T-cell (primary cell): ENCODE data around the gene TAPBP. TPM values are rescaled to one million over a fixed set of nuclear protein-coding genes. Genes with fewer than 3 reads are reported as not detected.
"Not testable (repeated sequence)": the region's sequence is repeated elsewhere in the genome, so short reads cannot be mapped to it uniquely, and the experiment has no call there.

ENCODE experiments used
- ATAC-seq, 4 experiments: fragments of 200-7000 bp in 3 of 4; fragments of 150-1000 bp in 1 of 4; cut with Tn5 transposase; replicated peaks in 1 of 4; 1 replicate in 3 of 4; 2 replicates in 1 of 4; pipeline ENCODE4 v1.10.0; 2021; ENCODE audit warnings: moderate library complexity in 3 of 4, mild to moderate bottlenecking in 2 of 4, moderate number of reproducible peaks in 1 of 4
- CTCF ChIA-PET, 2 donors: fragments of 300-600 bp; sonication (Branson Sonifier 250); formaldehyde crosslinking; loops; one replicate each; lab custom pipeline; 2022; ENCODE audit warnings: antibody characterized with exemption in 2 of 2; lab: Charles Lee
- POLR2A ChIA-PET, 2 donors: fragments of 300-600 bp; sonication (Branson Sonifier 250); formaldehyde crosslinking; loops; one replicate each; lab custom pipeline; 2022; ENCODE audit warnings: antibody characterized with exemption in 2 of 2; lab: Charles Lee
- DNase-seq, 35 experiments: peaks; one replicate each; pipeline versions ENCODE4 v3.0.0 to v3.0.0-alpha.2; 2013 to 2023
- H3K27ac ChIP-seq: one replicate; pipeline ENCODE4 v1.5.1; 2013; ENCODE audit warnings: low read length
- H3K27me3 ChIP-seq, 2 experiments: replicated peaks in 1 of 2; 1 replicate in 1 of 2; 2 replicates in 1 of 2; pipeline versions ENCODE4 v1.6.1 to v1.7.0; 2013; ENCODE audit warnings: low read length in 1 of 2, mixed read lengths in 1 of 2; ENCODE audit not compliant: control insufficient read depth in 2 of 2, insufficient read depth in 2 of 2; ENCODE audit errors: extremely low read depth in 1 of 2
- H3K36me3 ChIP-seq, 2 donors: 1 replicate in 1 of 2; 2 replicates in 1 of 2; pipeline versions ENCODE4 v1.6.1 to v1.7.0; 2013; ENCODE audit warnings: low read length in 1 of 2; ENCODE audit not compliant: control insufficient read depth in 2 of 2, insufficient read depth in 1 of 2; ENCODE audit errors: extremely low read depth in 1 of 2
- H3K4me1 ChIP-seq, 2 experiments: 1 replicate in 1 of 2; 2 replicates in 1 of 2; pipeline versions ENCODE4 v1.6.1 to v1.7.0; 2013; ENCODE audit warnings: low read length in 2 of 2, mixed read lengths in 1 of 2; ENCODE audit not compliant: insufficient read depth in 2 of 2, control insufficient read depth in 1 of 2; ENCODE audit errors: extremely low read depth in 1 of 2
- H3K4me3 ChIP-seq, 2 donors: 1 replicate in 1 of 2; 2 replicates in 1 of 2; pipeline versions ENCODE4 v1.5.1 to v1.7.0; 2013; ENCODE audit warnings: mild to moderate bottlenecking in 2 of 2, low read length in 1 of 2, moderate library complexity in 1 of 2; ENCODE audit not compliant: control insufficient read depth in 1 of 2; ENCODE audit errors: extremely low read depth in 1 of 2
- H3K9me3 ChIP-seq: 2 replicates; pipeline ENCODE4 v1.7.0; 2013
- H3K27ac Mint-ChIP-seq, 2 donors: one replicate each; pipeline ENCODE4 v1.8.0; 2020 to 2021; ENCODE audit warnings: mild to moderate bottlenecking in 2 of 2, mixed read lengths in 2 of 2
- H3K27me3 Mint-ChIP-seq, 2 donors: one replicate each; pipeline ENCODE4 v1.8.0; 2021 to 2022; ENCODE audit warnings: mixed read lengths in 2 of 2
- H3K36me3 Mint-ChIP-seq: one replicate; pipeline ENCODE4 v1.8.0; 2021; ENCODE audit warnings: mixed read lengths
- H3K4me1 Mint-ChIP-seq, 3 donors: one replicate each; pipeline ENCODE4 v1.8.0; 2020 to 2022; ENCODE audit warnings: mixed read lengths in 3 of 3, mild to moderate bottlenecking in 1 of 3
- H3K4me3 Mint-ChIP-seq, 3 donors: one replicate each; pipeline ENCODE4 v1.8.0; 2020 to 2022; ENCODE audit warnings: mild to moderate bottlenecking in 3 of 3, mixed read lengths in 3 of 3, moderate library complexity in 3 of 3
- H3K9me3 Mint-ChIP-seq, 3 donors: one replicate each; pipeline ENCODE4 v1.8.0; 2020 to 2022; ENCODE audit warnings: mixed read lengths in 3 of 3
- WGBS: methylation state at CpG from one replicate; pipeline ENCODE4 v1.1.5; 2013; ENCODE audit warnings: missing lambda C conversion rate; ENCODE audit not compliant: insufficient coverage; 5-methylcytosine and 5-hydroxymethylcytosine counted together
- total RNA-seq, 35 experiments: library from RNA in 6 of 35; stranded (reverse) in 6 of 35; fragments of 120-200 nt in 1 of 35; gene quantifications; one replicate each; pipeline versions ENCODE4 v1.2.1 to v1.2.4 and lab custom pipeline; 2013 to 2026

Gene TAPBP
- total RNA-seq, 5 donors from 2014 or later (not counting 1 experiment from before 2014, with no cell fraction given) = 224 to 271 (median 254) TPM

DNA sequence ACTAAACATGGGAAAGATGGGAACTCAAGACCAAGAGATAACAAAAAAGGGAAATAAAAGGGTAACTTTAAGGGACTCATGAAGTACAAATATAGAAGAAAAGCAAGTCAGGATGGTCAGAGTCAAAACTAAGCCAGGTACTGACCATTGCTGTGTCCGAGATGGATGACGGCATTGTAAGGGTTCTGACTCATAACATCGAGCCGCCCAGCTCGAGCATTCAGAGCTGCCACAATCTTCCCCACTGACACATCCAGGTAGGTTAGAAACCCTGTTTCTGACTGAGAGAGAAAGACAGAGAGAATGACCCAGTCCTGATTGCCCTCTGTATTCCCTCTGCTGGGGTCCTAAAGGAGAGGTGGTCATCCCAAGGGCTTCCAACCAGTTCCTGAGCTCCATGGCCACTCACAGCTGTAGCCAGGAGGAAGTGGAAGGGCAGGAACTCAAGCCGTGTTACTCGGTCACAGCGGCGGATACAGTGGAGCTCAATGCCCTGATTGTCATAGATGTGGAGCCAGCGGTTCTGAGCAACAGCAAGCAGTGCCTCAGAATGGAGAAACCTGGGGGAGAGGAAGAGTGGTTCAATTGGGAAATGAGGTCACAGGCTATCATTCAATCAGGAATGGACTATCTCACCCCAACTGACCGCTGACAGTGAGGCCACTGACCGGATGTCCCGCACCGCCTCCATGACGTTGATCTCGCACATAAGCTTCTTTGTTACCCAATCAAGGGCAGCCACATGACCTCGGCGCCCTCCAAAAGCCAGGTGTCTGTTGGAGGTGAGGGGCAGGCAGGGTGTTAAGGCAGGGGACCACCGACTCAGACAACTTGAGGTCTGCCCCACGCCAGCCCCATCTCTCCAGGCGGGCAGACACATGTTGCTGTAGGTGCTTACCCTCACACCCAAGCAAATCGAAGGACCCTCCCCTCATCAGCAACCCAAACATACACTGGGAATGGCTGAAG, 26.6 kb downstream of the TAPBP start:
- no peaks in the 10 kb centered on the region for H3K9me3 Mint-ChIP-seq
- peak overlapping the region; percentile 61 to 72 for H3K27ac Mint-ChIP-seq
- CTCF ChIA-PET = interaction anchor here in 1 of 2 donors (0.5 kb wide), 1 partner anchor 83 kb away, joined by 4 read pairs; the partner anchor contains the start of gene HSD17B8

DNA sequence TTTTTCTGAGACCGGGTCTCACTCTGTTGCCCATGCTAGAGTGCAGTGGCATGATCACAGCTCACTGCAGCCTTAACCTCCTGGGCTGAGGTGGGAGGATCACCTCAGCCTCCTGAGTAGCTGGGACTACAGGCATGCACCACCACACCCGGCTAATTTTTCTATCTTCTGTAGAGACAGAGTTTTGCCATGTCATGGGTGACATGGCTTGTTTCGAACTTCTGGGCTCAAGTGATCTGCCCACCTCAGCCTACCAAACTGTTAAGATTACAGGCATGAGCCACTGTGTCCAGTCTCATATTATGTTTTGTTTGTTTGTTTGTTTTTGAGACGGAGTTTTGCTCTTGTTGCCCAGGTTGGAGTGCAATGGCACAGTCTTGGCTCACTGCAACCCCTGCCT, 28.7 kb downstream of the TAPBP start:
- CTCF ChIA-PET, H3K9me3 ChIP-seq, POLR2A ChIA-PET, H3K4me3 ChIP-seq, H3K9me3 Mint-ChIP-seq, DNase-seq, H3K27ac Mint-ChIP-seq, H3K27ac ChIP-seq, ATAC-seq, H3K27me3 ChIP-seq, H3K27me3 Mint-ChIP-seq, H3K4me3 Mint-ChIP-seq: not testable (repeated sequence)
- Mint-ChIP-seq H3K36me3 (peaks cover 34% of the 10 kb centered on the region), H3K4me1 (peaks cover 33 to 43% (median 38%) of the 10 kb centered on the region in 3 donors)
- WGBS = 100% methylated on average over 1 of the region's 4 CpGs
- Histone ChIP-seq H3K4me1 (peaks cover 9 to 30% of the 10 kb centered on the region in 2 experiments), H3K36me3 (peaks cover 13 to 43% of the 10 kb centered on the region in 2 donors)

More for the DNA sequence above, 26.6 kb downstream of the TAPBP start:
- H3K4me3 ChIP-seq = no peak overlapping the region
- 96% methylated on average over 11 of the region's 22 CpGs for WGBS
- ATAC-seq (no peak), DNase-seq (no peak)
- Mint-ChIP-seq H3K36me3 (peaks cover 34% of the 10 kb centered on the region), H3K4me1 (peaks cover 44 to 50% (median 49%) of the 10 kb centered on the region in 3 donors), H3K27me3 (no peaks in the 10 kb centered on the region), H3K4me3 (peak overlapping the region; percentile 93 to 96 (median 96))
- H3K27me3 ChIP-seq = no peaks in the 10 kb centered on the region
- peaks cover 13 to 33% of the 10 kb centered on the region in 2 experiments for H3K4me1 ChIP-seq
- H3K27ac ChIP-seq = no peak overlapping the region
- peaks cover 8 to 43% of the 10 kb centered on the region in 2 donors for H3K36me3 ChIP-seq
- POLR2A ChIA-PET = no interaction called here
- no peaks in the 10 kb centered on the region for H3K9me3 ChIP-seq

DNA sequence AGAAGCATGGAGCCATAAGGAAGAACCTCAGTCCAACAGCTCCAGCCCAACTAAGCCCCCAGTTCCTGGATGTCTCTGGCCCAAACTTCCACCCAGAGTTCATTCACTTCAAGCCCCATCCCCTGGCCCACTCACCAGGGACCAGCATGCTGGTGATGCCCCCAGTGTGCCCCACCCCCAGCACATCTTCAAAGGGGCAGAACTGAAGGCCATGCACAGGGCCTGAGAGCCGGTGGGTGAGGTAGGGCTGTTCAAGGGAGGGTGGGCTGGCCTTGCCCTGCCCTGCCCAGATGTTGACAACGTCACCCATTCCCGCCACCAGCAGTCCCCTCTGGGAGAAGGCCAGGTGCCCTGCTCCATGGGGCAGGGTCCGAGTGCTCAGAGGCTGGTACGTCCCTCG, 33.3 kb downstream of the TAPBP start:
- no peak overlapping the region for H3K4me3 Mint-ChIP-seq
- Histone ChIP-seq H3K27ac (no peak overlapping the region), H3K36me3 (peaks cover 10 to 60% of the 10 kb centered on the region in 2 donors), H3K9me3 (no peaks in the 10 kb centered on the region), H3K4me1 (peaks cover 9 to 48% of the 10 kb centered on the region in 2 experiments), H3K4me3 (no peak overlapping the region), H3K27me3 (no peaks in the 10 kb centered on the region)
- WGBS = 92% methylated on average over 4 of the region's 6 CpGs
- no peak overlapping the region for H3K27ac Mint-ChIP-seq
- H3K9me3 Mint-ChIP-seq = no peaks in the 10 kb centered on the region
- ChIA-PET CTCF (no interaction called here), POLR2A (interaction anchor here in 1 of 2 donors (0.8 kb wide), 1 partner anchor 12 kb away, joined by 4 read pairs; no protein-coding TSS in a partner anchor)
- peaks cover 25% of the 10 kb centered on the region for H3K36me3 Mint-ChIP-seq
- peaks cover 33 to 43% (median 36%) of the 10 kb centered on the region in 3 donors for H3K4me1 Mint-ChIP-seq
- ATAC-seq (no peak), DNase-seq (no peak)
- H3K27me3 Mint-ChIP-seq = no peaks in the 10 kb centered on the region

DNA sequence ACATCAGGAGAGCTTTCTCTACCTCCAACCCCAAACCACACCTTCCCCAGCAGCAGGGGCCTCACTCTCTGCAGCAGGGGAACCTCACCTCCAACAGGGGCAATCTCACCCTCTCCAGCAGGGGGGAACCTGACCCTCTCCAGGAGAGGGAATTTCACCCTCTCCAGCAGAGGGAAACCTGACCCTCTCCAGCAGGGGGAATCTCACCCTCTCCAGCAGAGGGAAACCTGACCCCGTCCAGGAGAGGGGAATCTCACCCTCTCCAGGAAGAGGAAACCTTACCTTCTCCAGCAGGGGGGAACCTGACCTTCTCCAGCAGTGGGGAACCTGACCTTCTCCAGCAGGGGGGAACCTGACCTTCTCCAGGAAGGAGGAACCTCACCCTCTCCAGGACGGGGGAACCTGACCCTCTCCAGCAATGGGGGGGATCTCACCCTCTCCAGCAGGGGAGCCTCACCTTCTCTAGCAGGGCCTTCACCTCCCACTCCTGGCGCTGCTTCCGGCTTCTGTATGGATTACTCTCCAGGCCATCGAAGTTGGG, 33.8 kb downstream of the TAPBP start:
- CTCF ChIA-PET = no interaction called here
- DNase-seq (peak in 2 of 35 experiments; percentile 27 to 43), ATAC-seq (no peak)
- Histone ChIP-seq H3K36me3 (peaks cover 10 to 62% of the 10 kb centered on the region in 2 donors), H3K4me1 (peaks cover 9 to 53% of the 10 kb centered on the region in 2 experiments), H3K27me3 (no peaks in the 10 kb centered on the region), H3K9me3 (no peaks in the 10 kb centered on the region), H3K27ac (no peak overlapping the region), H3K4me3 (no peak overlapping the region)
- Mint-ChIP-seq H3K9me3 (no peaks in the 10 kb centered on the region), H3K4me3 (no peak overlapping the region), H3K4me1 (peaks cover 37 to 48% (median 39%) of the 10 kb centered on the region in 3 donors), H3K27ac (peak overlapping the region; percentile 49 to 68), H3K27me3 (no peaks in the 10 kb centered on the region), H3K36me3 (peaks cover 27% of the 10 kb centered on the region)
- POLR2A ChIA-PET = no interaction called here
- 60% methylated on average over 1 of the region's 5 CpGs for WGBS

DNA sequence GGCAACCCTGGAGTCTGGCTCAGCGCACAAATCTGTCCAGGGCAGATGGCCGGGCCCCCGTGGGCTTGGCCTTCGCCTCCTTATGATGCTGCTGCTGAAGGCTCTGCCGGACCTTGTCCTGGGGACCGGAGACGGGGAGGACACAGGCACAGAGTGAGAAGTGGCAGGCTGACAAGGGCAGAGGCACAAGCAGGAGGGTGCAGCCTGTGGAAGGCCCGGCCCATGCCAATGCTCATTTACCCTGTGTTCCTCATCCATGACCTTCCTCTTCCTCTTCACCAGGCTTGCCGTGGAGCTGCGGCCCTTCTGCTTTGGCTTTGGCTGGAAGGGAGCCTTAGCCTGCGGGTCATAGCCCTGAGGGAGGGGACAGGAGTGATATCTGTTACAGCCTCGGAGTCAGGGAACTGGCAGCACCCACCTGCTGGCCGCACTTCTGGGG, 34.6 kb downstream of the TAPBP start:
- no peaks in the 10 kb centered on the region for H3K9me3 Mint-ChIP-seq
- ChIA-PET POLR2A (interaction anchor here in 1 of 2 donors (3.0 kb wide), 1 partner anchor 10 kb away, joined by 10 read pairs; the partner anchor contains the start of genes PFDN6 and WDR46), CTCF (no interaction called here)
- no peak for DNase-seq
- Histone ChIP-seq H3K9me3 (no peaks in the 10 kb centered on the region), H3K36me3 (peaks cover 10 to 67% of the 10 kb centered on the region in 2 donors), H3K4me1 (peaks cover 14 to 57% of the 10 kb centered on the region in 2 experiments), H3K4me3 (no peak overlapping the region), H3K27me3 (no peaks in the 10 kb centered on the region), H3K27ac (peak overlapping the region; percentile 72)
- WGBS = 93% methylated on average over 7 of the region's 13 CpGs
- H3K4me1 Mint-ChIP-seq = peaks cover 44 to 55% (median 47%) of the 10 kb centered on the region in 3 donors
- no peaks in the 10 kb centered on the region for H3K27me3 Mint-ChIP-seq
- peak overlapping the region; percentile 49 to 68 for H3K27ac Mint-ChIP-seq
- peak overlapping the region in 1 of 3 donors; percentile 31 for H3K4me3 Mint-ChIP-seq
- H3K36me3 Mint-ChIP-seq = peaks cover 32% of the 10 kb centered on the region
- ATAC-seq = no peak

DNA sequence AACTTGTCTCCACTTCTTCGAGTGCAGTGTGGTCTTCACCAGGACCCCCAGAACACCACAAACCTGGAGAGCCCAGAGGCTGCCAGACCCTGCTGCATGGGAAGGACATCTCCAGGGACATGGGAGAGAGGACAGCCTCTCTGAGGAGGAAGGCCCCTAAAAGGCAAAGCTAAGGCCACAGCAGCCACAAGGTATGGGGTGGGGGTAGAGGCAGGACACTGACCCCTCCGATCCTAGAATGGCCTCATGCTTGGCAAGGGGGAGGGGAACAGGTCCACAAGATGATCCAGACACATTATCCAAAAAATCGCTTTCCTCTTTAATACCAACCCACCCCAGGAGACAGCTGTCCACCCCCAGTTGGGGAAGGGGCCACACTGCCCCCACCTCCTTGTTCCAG, 35.1 kb downstream of the TAPBP start:
- Mint-ChIP-seq H3K4me3 (peak overlapping the region; percentile 90 to 94 (median 92)), H3K36me3 (peaks cover 32% of the 10 kb centered on the region), H3K9me3 (no peaks in the 10 kb centered on the region), H3K4me1 (peaks cover 49 to 57% (median 51%) of the 10 kb centered on the region in 3 donors), H3K27me3 (no peaks in the 10 kb centered on the region), H3K27ac (peak overlapping the region; percentile 94 to 96)
- POLR2A ChIA-PET = interaction anchor here in 1 of 2 donors (3.0 kb wide), 1 partner anchor 11 kb away, joined by 10 read pairs; the partner anchor contains the start of genes PFDN6 and WDR46
- WGBS = 83% methylated on average over 1 of the region's 3 CpGs
- no peak for DNase-seq
- no peak for ATAC-seq
- H3K36me3 ChIP-seq = peaks cover 10 to 71% of the 10 kb centered on the region in 2 donors
- CTCF ChIA-PET = interaction anchor here in 1 of 2 donors (0.6 to 1.9 kb wide), 2 partner anchors 10 to 39 kb away, joined by 5 to 6 read pairs; partner anchors contain the start of genes PFDN6, WDR46 and ZBTB22
- peaks cover 18 to 62% of the 10 kb centered on the region in 2 experiments for H3K4me1 ChIP-seq
- no peaks in the 10 kb centered on the region for H3K9me3 ChIP-seq
- no peak overlapping the region for H3K4me3 ChIP-seq
- no peaks in the 10 kb centered on the region for H3K27me3 ChIP-seq
- peak overlapping the region; percentile 72 for H3K27ac ChIP-seq
